WTC11 (cell line): Measurements from ENCODE around the gene BCAS3. TPM values are rescaled to one million over a fixed set of nuclear protein-coding genes. Genes with fewer than 3 reads are reported as not detected.

Experiments used
- ATAC-seq: fragments of 200-7000 bp; cut with Tn5 transposase; 2 replicates; pipeline ENCODE4 v1.10.0; 2021; ENCODE audit warnings: mild to moderate bottlenecking, moderate library complexity
- CTCF ChIA-PET: fragments of 300-600 bp; sonication (Branson Sonifier 250); formaldehyde crosslinking; loops from one replicate; lab custom pipeline; 2021; ENCODE audit warnings: antibody characterized with exemption; lab: Charles Lee
- POLR2A ChIA-PET: fragments of 350-600 bp; sonication (Branson Sonifier 250); formaldehyde crosslinking; loops from one replicate; lab custom pipeline; 2021; ENCODE audit warnings: antibody characterized with exemption; lab: Charles Lee
- DNase-seq: peaks from one replicate; pipeline ENCODE4 v3.0.0; 2021; ENCODE audit warnings: low spot score
- H3K27ac Mint-ChIP-seq: 2 replicates; pipeline ENCODE4 v1.8.0; 2021; ENCODE audit warnings: mixed read lengths
- H3K27me3 Mint-ChIP-seq: 2 replicates; pipeline ENCODE4 v1.8.0; 2021; ENCODE audit warnings: low read depth, mild to moderate bottlenecking, moderate library complexity, mixed read lengths
- H3K36me3 Mint-ChIP-seq: 2 replicates; pipeline ENCODE4 v1.8.0; 2021; ENCODE audit warnings: mixed read lengths
- H3K4me1 Mint-ChIP-seq: 2 replicates; pipeline ENCODE4 v1.8.0; 2022; ENCODE audit warnings: mixed read lengths
- H3K4me3 Mint-ChIP-seq: 2 replicates; pipeline ENCODE4 v1.8.0; 2021; ENCODE audit warnings: mild to moderate bottlenecking, moderate library complexity, mixed read lengths
- H3K9me3 Mint-ChIP-seq: 2 replicates; pipeline ENCODE4 v1.8.0; 2021; ENCODE audit warnings: mixed read lengths
- ATF1 ChIP-seq: sonication (generic); formaldehyde crosslinking; IDR thresholded peaks from 2 replicates; pipeline ENCODE4 v1.8.1; 2023; ENCODE audit warnings: mild to moderate bottlenecking, moderate library complexity, missing genetic modification reagents
- EMX1 ChIP-seq: fragments of 250-450 bp; sonication (Bioruptor Pico); IDR thresholded peaks from 2 replicates; pipeline ENCODE4 v1.8.0; 2021; ENCODE audit warnings: mild to moderate bottlenecking
- KAT7 ChIP-seq: sonication (generic); formaldehyde crosslinking; IDR thresholded peaks from 2 replicates; pipeline ENCODE4 v1.8.1; 2023; ENCODE audit warnings: missing genetic modification reagents, mild to moderate bottlenecking, borderline replicate concordance
- NFE2L1 ChIP-seq: sonication (generic); formaldehyde crosslinking; IDR thresholded peaks from 2 replicates; pipeline ENCODE4 v1.8.1; 2023; ENCODE audit warnings: missing genetic modification reagents
- NR1H2 ChIP-seq: sonication (generic); formaldehyde crosslinking; IDR thresholded peaks from 2 replicates; pipeline ENCODE4 v1.9.0; 2021; ENCODE audit warnings: mild to moderate bottlenecking, moderate library complexity, missing genetic modification reagents
- TCF7 ChIP-seq: sonication (generic); formaldehyde crosslinking; IDR thresholded peaks from 2 replicates; pipeline ENCODE4 v1.8.0; 2022; ENCODE audit warnings: mild to moderate bottlenecking, low read depth, missing genetic modification reagents, moderate library complexity
- ZNF671 ChIP-seq: fragments of 250-450 bp; sonication (Bioruptor Pico); IDR thresholded peaks from 2 replicates; pipeline ENCODE4 v1.8.0; 2021; ENCODE audit warnings: mild to moderate bottlenecking
- total RNA-seq: library from RNA; stranded (reverse); gene quantifications from 3 replicates; pipeline ENCODE4 v1.2.3, GENCODE V29; 2021
- TF ChIP-seq, protein P1 (sequence below): sonication (generic); formaldehyde crosslinking; IDR thresholded peaks from 2 replicates; pipeline ENCODE4 v1.8.1; 2023; ENCODE audit warnings: mild to moderate bottlenecking, missing genetic modification reagents, borderline replicate concordance
- TF ChIP-seq, protein P2 (sequence below): sonication (generic); formaldehyde crosslinking; conservative IDR thresholded peaks from 2 replicates; pipeline ENCODE4 v1.8.1; 2023; ENCODE audit warnings: mild to moderate bottlenecking, low read depth, missing genetic modification reagents, moderate library complexity
- TF ChIP-seq, protein P3 (sequence below): sonication (generic); formaldehyde crosslinking; IDR thresholded peaks from 2 replicates; pipeline ENCODE4 v1.8.0; 2023; ENCODE audit warnings: mild to moderate bottlenecking, missing genetic modification reagents
- TF ChIP-seq, protein P4 (sequence below): sonication (generic); formaldehyde crosslinking; IDR thresholded peaks from 2 replicates; pipeline ENCODE4 v1.8.1; 2022; ENCODE audit warnings: mild to moderate bottlenecking, moderate library complexity, missing genetic modification reagents
- TF ChIP-seq, protein P5 (sequence below): sonication (generic); formaldehyde crosslinking; IDR thresholded peaks from 2 replicates; pipeline ENCODE4 v1.8.1; 2022; ENCODE audit warnings: mild to moderate bottlenecking, missing genetic modification reagents, moderate library complexity, borderline replicate concordance
- TF ChIP-seq, protein P6 (sequence below): sonication (generic); formaldehyde crosslinking; IDR thresholded peaks from 2 replicates; pipeline ENCODE4 v1.8.0; 2022; ENCODE audit warnings: mild to moderate bottlenecking, missing genetic modification reagents
- TF ChIP-seq, protein P7 (sequence below): sonication (generic); formaldehyde crosslinking; IDR thresholded peaks from 2 replicates; pipeline ENCODE4 v1.8.1; 2023; ENCODE audit warnings: mild to moderate bottlenecking, missing genetic modification reagents, moderate library complexity

Gene BCAS3
- total RNA-seq, 1 experiment from 2014 or later, result 15.5 TPM

DNA sequence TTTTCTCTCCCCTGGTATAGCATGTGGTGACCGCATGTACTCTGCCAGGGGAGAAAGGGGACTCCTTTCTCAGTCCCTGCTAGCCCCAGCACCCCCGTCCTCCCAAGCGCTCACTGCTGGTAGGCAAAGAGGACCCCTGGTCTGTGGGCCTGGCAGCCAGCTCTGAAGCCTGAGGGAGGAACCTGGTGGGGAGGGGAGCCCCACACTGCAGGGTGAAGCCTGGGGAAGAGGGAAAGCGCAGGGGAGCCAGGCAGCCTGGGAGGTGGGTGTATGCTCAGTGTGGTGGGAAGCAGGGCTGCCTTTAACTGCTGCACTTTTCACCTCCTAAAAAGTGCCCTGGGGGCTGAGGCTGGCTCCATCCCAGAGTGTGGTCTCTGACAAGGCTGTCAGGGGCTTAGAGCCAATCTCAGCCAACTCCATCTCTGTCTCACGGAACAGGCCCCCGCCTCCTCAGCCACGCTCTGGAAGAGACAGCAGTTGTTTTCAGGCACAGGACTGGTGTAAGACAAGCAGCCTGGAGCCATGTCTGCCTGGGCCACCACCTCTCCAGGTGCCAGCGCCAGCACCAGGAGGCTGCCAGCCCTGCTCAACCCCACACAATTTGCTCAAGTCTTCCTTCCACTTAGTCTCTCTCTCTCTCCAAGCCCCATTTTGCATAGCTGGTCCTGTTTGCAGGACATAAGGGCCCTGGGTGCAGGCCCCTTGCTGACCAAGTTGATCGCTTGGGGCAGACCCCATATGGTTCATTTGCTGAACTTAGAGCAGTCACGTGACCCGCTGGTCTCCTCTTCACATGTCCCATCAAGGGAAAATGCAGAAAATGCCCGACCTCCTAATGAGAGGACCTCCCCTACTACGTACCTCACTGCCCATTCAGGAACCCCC lies 707.3 kb downstream of the BCAS3 start:
- H3K27ac Mint-ChIP-seq, result 0 out of 2 replicates have a peak overlapping the region, but pooled peaks have one; percentile 68
- no peak overlapping the region for H3K4me3 Mint-ChIP-seq
- no peak for TF ChIP-seq KAT7 (CRISPR knock-in tag)
- TF ChIP-seq, protein P1, sequence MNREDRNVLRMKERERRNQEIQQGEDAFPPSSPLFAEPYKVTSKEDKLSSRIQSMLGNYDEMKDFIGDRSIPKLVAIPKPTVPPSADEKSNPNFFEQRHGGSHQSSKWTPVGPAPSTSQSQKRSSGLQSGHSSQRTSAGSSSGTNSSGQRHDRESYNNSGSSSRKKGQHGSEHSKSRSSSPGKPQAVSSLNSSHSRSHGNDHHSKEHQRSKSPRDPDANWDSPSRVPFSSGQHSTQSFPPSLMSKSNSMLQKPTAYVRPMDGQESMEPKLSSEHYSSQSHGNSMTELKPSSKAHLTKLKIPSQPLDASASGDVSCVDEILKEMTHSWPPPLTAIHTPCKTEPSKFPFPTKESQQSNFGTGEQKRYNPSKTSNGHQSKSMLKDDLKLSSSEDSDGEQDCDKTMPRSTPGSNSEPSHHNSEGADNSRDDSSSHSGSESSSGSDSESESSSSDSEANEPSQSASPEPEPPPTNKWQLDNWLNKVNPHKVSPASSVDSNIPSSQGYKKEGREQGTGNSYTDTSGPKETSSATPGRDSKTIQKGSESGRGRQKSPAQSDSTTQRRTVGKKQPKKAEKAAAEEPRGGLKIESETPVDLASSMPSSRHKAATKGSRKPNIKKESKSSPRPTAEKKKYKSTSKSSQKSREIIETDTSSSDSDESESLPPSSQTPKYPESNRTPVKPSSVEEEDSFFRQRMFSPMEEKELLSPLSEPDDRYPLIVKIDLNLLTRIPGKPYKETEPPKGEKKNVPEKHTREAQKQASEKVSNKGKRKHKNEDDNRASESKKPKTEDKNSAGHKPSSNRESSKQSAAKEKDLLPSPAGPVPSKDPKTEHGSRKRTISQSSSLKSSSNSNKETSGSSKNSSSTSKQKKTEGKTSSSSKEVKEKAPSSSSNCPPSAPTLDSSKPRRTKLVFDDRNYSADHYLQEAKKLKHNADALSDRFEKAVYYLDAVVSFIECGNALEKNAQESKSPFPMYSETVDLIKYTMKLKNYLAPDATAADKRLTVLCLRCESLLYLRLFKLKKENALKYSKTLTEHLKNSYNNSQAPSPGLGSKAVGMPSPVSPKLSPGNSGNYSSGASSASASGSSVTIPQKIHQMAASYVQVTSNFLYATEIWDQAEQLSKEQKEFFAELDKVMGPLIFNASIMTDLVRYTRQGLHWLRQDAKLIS (CRISPR knock-in tag), result no peak
- TF ChIP-seq, protein P2, sequence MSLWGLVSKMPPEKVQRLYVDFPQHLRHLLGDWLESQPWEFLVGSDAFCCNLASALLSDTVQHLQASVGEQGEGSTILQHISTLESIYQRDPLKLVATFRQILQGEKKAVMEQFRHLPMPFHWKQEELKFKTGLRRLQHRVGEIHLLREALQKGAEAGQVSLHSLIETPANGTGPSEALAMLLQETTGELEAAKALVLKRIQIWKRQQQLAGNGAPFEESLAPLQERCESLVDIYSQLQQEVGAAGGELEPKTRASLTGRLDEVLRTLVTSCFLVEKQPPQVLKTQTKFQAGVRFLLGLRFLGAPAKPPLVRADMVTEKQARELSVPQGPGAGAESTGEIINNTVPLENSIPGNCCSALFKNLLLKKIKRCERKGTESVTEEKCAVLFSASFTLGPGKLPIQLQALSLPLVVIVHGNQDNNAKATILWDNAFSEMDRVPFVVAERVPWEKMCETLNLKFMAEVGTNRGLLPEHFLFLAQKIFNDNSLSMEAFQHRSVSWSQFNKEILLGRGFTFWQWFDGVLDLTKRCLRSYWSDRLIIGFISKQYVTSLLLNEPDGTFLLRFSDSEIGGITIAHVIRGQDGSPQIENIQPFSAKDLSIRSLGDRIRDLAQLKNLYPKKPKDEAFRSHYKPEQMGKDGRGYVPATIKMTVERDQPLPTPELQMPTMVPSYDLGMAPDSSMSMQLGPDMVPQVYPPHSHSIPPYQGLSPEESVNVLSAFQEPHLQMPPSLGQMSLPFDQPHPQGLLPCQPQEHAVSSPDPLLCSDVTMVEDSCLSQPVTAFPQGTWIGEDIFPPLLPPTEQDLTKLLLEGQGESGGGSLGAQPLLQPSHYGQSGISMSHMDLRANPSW, result no peak
- TF ChIP-seq ATF1, result no peak
- TF ChIP-seq, protein P3, sequence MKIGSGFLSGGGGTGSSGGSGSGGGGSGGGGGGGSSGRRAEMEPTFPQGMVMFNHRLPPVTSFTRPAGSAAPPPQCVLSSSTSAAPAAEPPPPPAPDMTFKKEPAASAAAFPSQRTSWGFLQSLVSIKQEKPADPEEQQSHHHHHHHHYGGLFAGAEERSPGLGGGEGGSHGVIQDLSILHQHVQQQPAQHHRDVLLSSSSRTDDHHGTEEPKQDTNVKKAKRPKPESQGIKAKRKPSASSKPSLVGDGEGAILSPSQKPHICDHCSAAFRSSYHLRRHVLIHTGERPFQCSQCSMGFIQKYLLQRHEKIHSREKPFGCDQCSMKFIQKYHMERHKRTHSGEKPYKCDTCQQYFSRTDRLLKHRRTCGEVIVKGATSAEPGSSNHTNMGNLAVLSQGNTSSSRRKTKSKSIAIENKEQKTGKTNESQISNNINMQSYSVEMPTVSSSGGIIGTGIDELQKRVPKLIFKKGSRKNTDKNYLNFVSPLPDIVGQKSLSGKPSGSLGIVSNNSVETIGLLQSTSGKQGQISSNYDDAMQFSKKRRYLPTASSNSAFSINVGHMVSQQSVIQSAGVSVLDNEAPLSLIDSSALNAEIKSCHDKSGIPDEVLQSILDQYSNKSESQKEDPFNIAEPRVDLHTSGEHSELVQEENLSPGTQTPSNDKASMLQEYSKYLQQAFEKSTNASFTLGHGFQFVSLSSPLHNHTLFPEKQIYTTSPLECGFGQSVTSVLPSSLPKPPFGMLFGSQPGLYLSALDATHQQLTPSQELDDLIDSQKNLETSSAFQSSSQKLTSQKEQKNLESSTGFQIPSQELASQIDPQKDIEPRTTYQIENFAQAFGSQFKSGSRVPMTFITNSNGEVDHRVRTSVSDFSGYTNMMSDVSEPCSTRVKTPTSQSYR, result no peak
- no peak for TF ChIP-seq TCF7 (CRISPR knock-in tag)
- TF ChIP-seq, protein P4, sequence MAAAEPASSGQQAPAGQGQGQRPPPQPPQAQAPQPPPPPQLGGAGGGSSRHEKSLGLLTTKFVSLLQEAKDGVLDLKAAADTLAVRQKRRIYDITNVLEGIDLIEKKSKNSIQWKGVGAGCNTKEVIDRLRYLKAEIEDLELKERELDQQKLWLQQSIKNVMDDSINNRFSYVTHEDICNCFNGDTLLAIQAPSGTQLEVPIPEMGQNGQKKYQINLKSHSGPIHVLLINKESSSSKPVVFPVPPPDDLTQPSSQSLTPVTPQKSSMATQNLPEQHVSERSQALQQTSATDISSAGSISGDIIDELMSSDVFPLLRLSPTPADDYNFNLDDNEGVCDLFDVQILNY (CRISPR knock-in tag), result no peak
- TF ChIP-seq, protein P5, sequence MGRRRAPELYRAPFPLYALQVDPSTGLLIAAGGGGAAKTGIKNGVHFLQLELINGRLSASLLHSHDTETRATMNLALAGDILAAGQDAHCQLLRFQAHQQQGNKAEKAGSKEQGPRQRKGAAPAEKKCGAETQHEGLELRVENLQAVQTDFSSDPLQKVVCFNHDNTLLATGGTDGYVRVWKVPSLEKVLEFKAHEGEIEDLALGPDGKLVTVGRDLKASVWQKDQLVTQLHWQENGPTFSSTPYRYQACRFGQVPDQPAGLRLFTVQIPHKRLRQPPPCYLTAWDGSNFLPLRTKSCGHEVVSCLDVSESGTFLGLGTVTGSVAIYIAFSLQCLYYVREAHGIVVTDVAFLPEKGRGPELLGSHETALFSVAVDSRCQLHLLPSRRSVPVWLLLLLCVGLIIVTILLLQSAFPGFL (CRISPR knock-in tag), result no peak
- TF ChIP-seq, protein P6, sequence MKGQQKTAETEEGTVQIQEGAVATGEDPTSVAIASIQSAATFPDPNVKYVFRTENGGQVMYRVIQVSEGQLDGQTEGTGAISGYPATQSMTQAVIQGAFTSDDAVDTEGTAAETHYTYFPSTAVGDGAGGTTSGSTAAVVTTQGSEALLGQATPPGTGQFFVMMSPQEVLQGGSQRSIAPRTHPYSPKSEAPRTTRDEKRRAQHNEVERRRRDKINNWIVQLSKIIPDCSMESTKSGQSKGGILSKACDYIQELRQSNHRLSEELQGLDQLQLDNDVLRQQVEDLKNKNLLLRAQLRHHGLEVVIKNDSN, result 0 out of 2 replicates have a peak, but pooled peaks have one; percentile 16
- TF ChIP-seq ZNF671 (CRISPR knock-in tag), result no peak
- no peak for TF ChIP-seq NR1H2 (CRISPR knock-in tag)
- no peak for TF ChIP-seq NFE2L1 (CRISPR knock-in tag)
- TF ChIP-seq, protein P7, sequence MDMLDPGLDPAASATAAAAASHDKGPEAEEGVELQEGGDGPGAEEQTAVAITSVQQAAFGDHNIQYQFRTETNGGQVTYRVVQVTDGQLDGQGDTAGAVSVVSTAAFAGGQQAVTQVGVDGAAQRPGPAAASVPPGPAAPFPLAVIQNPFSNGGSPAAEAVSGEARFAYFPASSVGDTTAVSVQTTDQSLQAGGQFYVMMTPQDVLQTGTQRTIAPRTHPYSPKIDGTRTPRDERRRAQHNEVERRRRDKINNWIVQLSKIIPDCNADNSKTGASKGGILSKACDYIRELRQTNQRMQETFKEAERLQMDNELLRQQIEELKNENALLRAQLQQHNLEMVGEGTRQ (CRISPR knock-in tag), result peak; percentile 43; the same call in 1 of the 2 replicates
- no peak for TF ChIP-seq EMX1 (CRISPR knock-in tag)
- no peaks in the 10 kb centered on the region for H3K36me3 Mint-ChIP-seq
- no peaks in the 10 kb centered on the region; the same call in 1 of the 2 replicates for H3K27me3 Mint-ChIP-seq
- ATAC-seq (no peak), DNase-seq (no peak)
- CTCF ChIA-PET, result no interaction called here
- peaks cover 9% of the 10 kb centered on the region; the same call in 1 of the 2 replicates for H3K4me1 Mint-ChIP-seq
- POLR2A ChIA-PET, result no interaction called here
- no peaks in the 10 kb centered on the region for H3K9me3 Mint-ChIP-seq
